ENCODE results near the gene SRPK3. TPM values are rescaled to one million over a fixed set of nuclear protein-coding genes. Genes with fewer than 3 reads are reported as not detected.
"Not testable (repeated sequence)": the region's sequence is repeated elsewhere in the genome, so short reads cannot be mapped to it uniquely, and the experiment has no call there.

The SRPK3 gene
- total and polyA plus RNA-seq, 2 donors, result 2.3 to 4.3 TPM

- DNase-seq (ENCODE audit: extremely low spot score), result no peak
- Histone ChIP-seq H3K36me3 (ENCODE audit: insufficient read depth) (no peaks in the 10 kb centered on the region), H3K27ac (ENCODE audit: low read depth) (no peak overlapping the region), H3K4me3 (ENCODE audit: low read depth, low read length) (no peak overlapping the region), H3K4me1 (ENCODE audit: insufficient read depth) (no peaks in the 10 kb centered on the region)
- WGBS, result 91% methylated on average over 14 of the region's 14 CpGs
These were observed 39.4 kb upstream of the SRPK3 start for GRCh38 chrX:153741446-153741845.

GRCh38 chrX:153742111-153742510 lies 38.7 kb upstream of the SRPK3 start:
- H3K27ac ChIP-seq (ENCODE audit: low read depth); H3K4me1 ChIP-seq (ENCODE audit: insufficient read depth); H3K4me3 ChIP-seq (ENCODE audit: low read depth, low read length); H3K36me3 ChIP-seq (ENCODE audit: insufficient read depth); DNase-seq (ENCODE audit: extremely low spot score): not testable (repeated sequence)
- 97% methylated on average over 14 of the region's 14 CpGs for WGBS

- not testable (repeated sequence) for H3K27ac ChIP-seq (ENCODE audit: low read depth); H3K4me1 ChIP-seq (ENCODE audit: insufficient read depth); DNase-seq (ENCODE audit: extremely low spot score); H3K4me3 ChIP-seq (ENCODE audit: low read depth, low read length); H3K36me3 ChIP-seq (ENCODE audit: insufficient read depth)
- WGBS, result 49% methylated on average over 28 of the region's 32 CpGs
These were observed 37.9 kb upstream of the SRPK3 start for GRCh38 chrX:153742796-153743467.

- H3K4me3 ChIP-seq (ENCODE audit: low read depth, low read length); H3K36me3 ChIP-seq (ENCODE audit: insufficient read depth); DNase-seq (ENCODE audit: extremely low spot score); H3K4me1 ChIP-seq (ENCODE audit: insufficient read depth): not testable (repeated sequence)
- WGBS, result 18% methylated on average over 32 of the region's 35 CpGs
- H3K27ac ChIP-seq (ENCODE audit: low read depth), result peak overlapping the region; percentile 23
These were observed 37.2 kb upstream of the SRPK3 start for GRCh38 chrX:153743468-153744209.

GRCh38 chrX:153744210-153745066 lies 36.4 kb upstream of the SRPK3 start:
- H3K27ac ChIP-seq (ENCODE audit: low read depth), result peak overlapping the region; percentile 23
- 6% methylated on average over 38 of the region's 38 CpGs for WGBS
- no peaks in the 10 kb centered on the region for H3K4me1 ChIP-seq (ENCODE audit: insufficient read depth)
- H3K4me3 ChIP-seq (ENCODE audit: low read depth, low read length), result no peak overlapping the region
- DNase-seq (ENCODE audit: extremely low spot score), result no peak
- no peaks in the 10 kb centered on the region for H3K36me3 ChIP-seq (ENCODE audit: insufficient read depth)

- H3K27ac ChIP-seq (ENCODE audit: low read depth); H3K4me3 ChIP-seq (ENCODE audit: low read depth, low read length); H3K4me1 ChIP-seq (ENCODE audit: insufficient read depth); DNase-seq (ENCODE audit: extremely low spot score); H3K36me3 ChIP-seq (ENCODE audit: insufficient read depth): not testable (repeated sequence)
- 19% methylated on average over 12 of the region's 12 CpGs for WGBS
These were observed 35.8 kb upstream of the SRPK3 start for GRCh38 chrX:153745067-153745433.

- no peak for DNase-seq (ENCODE audit: extremely low spot score)
- H3K27ac ChIP-seq (ENCODE audit: low read depth), result no peak overlapping the region
- 91% methylated on average over 3 of the region's 3 CpGs for WGBS
- no peaks in the 10 kb centered on the region for H3K36me3 ChIP-seq (ENCODE audit: insufficient read depth)
- H3K4me1 ChIP-seq (ENCODE audit: insufficient read depth), result no peaks in the 10 kb centered on the region
- no peak overlapping the region for H3K4me3 ChIP-seq (ENCODE audit: low read depth, low read length)
These were observed 34.5 kb upstream of the SRPK3 start for GRCh38 chrX:153746359-153746758.

GRCh38 chrX:153746991-153747390 lies 33.9 kb upstream of the SRPK3 start:
- not testable (repeated sequence) for H3K27ac ChIP-seq (ENCODE audit: low read depth); DNase-seq (ENCODE audit: extremely low spot score); H3K36me3 ChIP-seq (ENCODE audit: insufficient read depth); H3K4me3 ChIP-seq (ENCODE audit: low read depth, low read length); H3K4me1 ChIP-seq (ENCODE audit: insufficient read depth)
- WGBS, result 72% methylated on average over 6 of the region's 6 CpGs

GRCh38 chrX:153749017-153749416 lies 31.8 kb upstream of the SRPK3 start:
- H3K36me3 ChIP-seq (ENCODE audit: insufficient read depth); H3K4me1 ChIP-seq (ENCODE audit: insufficient read depth); H3K27ac ChIP-seq (ENCODE audit: low read depth); H3K4me3 ChIP-seq (ENCODE audit: low read depth, low read length); DNase-seq (ENCODE audit: extremely low spot score): not testable (repeated sequence)
- WGBS, result 95% methylated on average over 7 of the region's 7 CpGs

GRCh38 chrX:153750127-153750774 lies 30.6 kb upstream of the SRPK3 start:
- 79% methylated on average over 12 of the region's 12 CpGs for WGBS
- Histone ChIP-seq H3K36me3 (ENCODE audit: insufficient read depth) (no peaks in the 10 kb centered on the region), H3K27ac (ENCODE audit: low read depth) (no peak overlapping the region), H3K4me1 (ENCODE audit: insufficient read depth) (no peaks in the 10 kb centered on the region), H3K4me3 (ENCODE audit: low read depth, low read length) (no peak overlapping the region)
- no peak for DNase-seq (ENCODE audit: extremely low spot score)

GRCh38 chrX:153755136-153755535 lies 25.7 kb upstream of the SRPK3 start:
- WGBS, result 86% methylated on average over 1 of the region's 1 CpG
- Histone ChIP-seq H3K4me1 (ENCODE audit: insufficient read depth) (no peaks in the 10 kb centered on the region), H3K27ac (ENCODE audit: low read depth) (no peak overlapping the region), H3K36me3 (ENCODE audit: insufficient read depth) (no peaks in the 10 kb centered on the region), H3K4me3 (ENCODE audit: low read depth, low read length) (no peak overlapping the region)
- DNase-seq (ENCODE audit: extremely low spot score), result no peak

- WGBS, result 87% methylated on average over 15 of the region's 15 CpGs
- Histone ChIP-seq H3K36me3 (ENCODE audit: insufficient read depth) (no peaks in the 10 kb centered on the region), H3K4me1 (ENCODE audit: insufficient read depth) (no peaks in the 10 kb centered on the region), H3K4me3 (ENCODE audit: low read depth, low read length) (no peak overlapping the region), H3K27ac (ENCODE audit: low read depth) (no peak overlapping the region)
- no peak for DNase-seq (ENCODE audit: extremely low spot score)
These were observed 19.0 kb upstream of the SRPK3 start for GRCh38 chrX:153761863-153762262.

GRCh38 chrX:153762626-153763173 lies 18.1 kb upstream of the SRPK3 start:
- Histone ChIP-seq H3K4me1 (ENCODE audit: insufficient read depth) (no peaks in the 10 kb centered on the region), H3K27ac (ENCODE audit: low read depth) (no peak overlapping the region), H3K36me3 (ENCODE audit: insufficient read depth) (no peaks in the 10 kb centered on the region), H3K4me3 (ENCODE audit: low read depth, low read length) (no peak overlapping the region)
- DNase-seq (ENCODE audit: extremely low spot score), result no peak
- 88% methylated on average over 14 of the region's 14 CpGs for WGBS
